Fibroblast of the conjunctiva (primary cell): ENCODE results near the gene RTN4RL2.

Experiments
- DNase-seq: peaks from one replicate; pipeline ENCODE4 v3.0.0-alpha.2; 2010; ENCODE audit warnings: low read depth

RTN4RL2 gene

GRCh38 chr11:57462597-57462996, 2.3 kb downstream of the RTN4RL2 start:
- DNase-seq, result no peak

- no peak for DNase-seq
Observed at GRCh38 chr11:57463671-57464538, 3.6 kb downstream of the RTN4RL2 start.

- DNase-seq, result no peak
Observed at GRCh38 chr11:57464539-57465181, 4.3 kb downstream of the RTN4RL2 start.

- DNase-seq, result no peak
Observed at GRCh38 chr11:57466680-57467079, 6.4 kb downstream of the RTN4RL2 start.

GRCh38 chr11:57467508-57468157, 7.3 kb downstream of the RTN4RL2 start:
- no peak for DNase-seq

- DNase-seq, result no peak
Observed at GRCh38 chr11:57468276-57468675, 7.9 kb downstream of the RTN4RL2 start.

GRCh38 chr11:57469268-57469667, 8.9 kb downstream of the RTN4RL2 start:
- DNase-seq, result no peak

- no peak for DNase-seq
Observed at GRCh38 chr11:57471496-57471895, 11.2 kb downstream of the RTN4RL2 start.

- no peak for DNase-seq
Observed at GRCh38 chr11:57473285-57473841, 13.0 kb downstream of the RTN4RL2 start.

- DNase-seq, result no peak
Observed at GRCh38 chr11:57474017-57474802, 13.9 kb downstream of the RTN4RL2 start.

GRCh38 chr11:57474803-57475115, 14.4 kb downstream of the RTN4RL2 start:
- no peak for DNase-seq

- no peak for DNase-seq
Observed at GRCh38 chr11:57475191-57475590, 14.9 kb downstream of the RTN4RL2 start.

- no peak for DNase-seq
Observed at GRCh38 chr11:57475671-57476046, 15.3 kb downstream of the RTN4RL2 start.

- DNase-seq, result no peak
Observed at GRCh38 chr11:57476047-57476756, 15.9 kb downstream of the RTN4RL2 start.

GRCh38 chr11:57476757-57477506, 16.6 kb downstream of the RTN4RL2 start:
- DNase-seq, result no peak

GRCh38 chr11:57477507-57478189, 17.3 kb downstream of the RTN4RL2 start:
- DNase-seq, result no peak

- no peak for DNase-seq
Observed at GRCh38 chr11:57479021-57479663, 18.8 kb downstream of the RTN4RL2 start.

- no peak for DNase-seq
Observed at GRCh38 chr11:57479911-57480310, 19.6 kb downstream of the RTN4RL2 start.

- no peak for DNase-seq
Observed at GRCh38 chr11:57480409-57481137, 20.2 kb downstream of the RTN4RL2 start.
